Suppressor macrophage (primary cell): Measurements from ENCODE around the gene SLC4A8.
A peak's percentile ranks its signal among the peaks of the same experiment; 100 is the strongest.

Experiments
- DNase-seq, 4 experiments: peaks; one replicate each; pipeline ENCODE4 v3.0.0-alpha.2; 2020 to 2022

Gene SLC4A8

GRCh38 chr12:51395283-51396230 is 29.1 kb upstream of the SLC4A8 start:
- DNase-seq: peak in 2 of 4 experiments; percentile 18 to 27

DNA sequence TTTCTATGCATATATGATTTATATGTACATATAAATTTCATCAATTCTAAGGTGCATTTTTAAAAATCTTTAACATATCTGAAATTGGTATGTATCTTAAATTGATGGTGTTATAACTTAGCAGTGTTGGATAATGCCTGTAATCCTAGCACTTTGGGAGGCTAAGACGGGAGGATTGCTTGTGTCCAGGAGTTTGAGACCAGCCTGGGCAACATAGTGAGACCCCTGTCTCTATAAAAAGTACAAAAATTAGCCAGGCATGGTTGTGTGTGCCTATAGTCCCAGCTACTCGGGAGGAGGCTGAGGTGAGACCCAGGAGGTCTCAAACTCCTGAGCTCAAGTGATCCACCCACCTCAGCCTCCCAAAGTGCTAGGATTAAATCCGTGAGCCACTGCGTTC is 27.0 kb upstream of the SLC4A8 start:
- no peak for DNase-seq

- DNase-seq: no peak
These were observed 24.7 kb upstream of the SLC4A8 start for GRCh38 chr12:51399891-51400290.

DNA sequence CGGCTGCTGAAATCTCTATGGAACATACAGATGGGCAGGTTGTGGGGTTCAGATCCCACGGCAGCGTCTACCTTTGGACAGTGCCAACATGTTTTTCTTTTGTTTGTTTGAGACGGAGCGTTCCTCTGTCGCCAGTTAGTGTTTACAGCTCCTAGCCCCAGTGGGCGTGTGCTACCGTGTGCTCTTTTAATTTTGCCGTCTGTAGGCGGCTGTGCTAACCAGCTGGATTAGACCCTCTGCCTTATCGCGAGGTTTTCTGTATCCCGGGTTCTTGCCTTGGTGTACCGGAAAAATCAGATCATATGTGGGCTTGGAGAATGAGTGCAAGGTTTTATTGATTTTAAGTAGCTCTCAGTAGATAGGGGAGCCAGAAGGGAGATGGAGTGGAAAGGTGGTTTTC is 23.6 kb upstream of the SLC4A8 start:
- DNase-seq: no peak

DNA sequence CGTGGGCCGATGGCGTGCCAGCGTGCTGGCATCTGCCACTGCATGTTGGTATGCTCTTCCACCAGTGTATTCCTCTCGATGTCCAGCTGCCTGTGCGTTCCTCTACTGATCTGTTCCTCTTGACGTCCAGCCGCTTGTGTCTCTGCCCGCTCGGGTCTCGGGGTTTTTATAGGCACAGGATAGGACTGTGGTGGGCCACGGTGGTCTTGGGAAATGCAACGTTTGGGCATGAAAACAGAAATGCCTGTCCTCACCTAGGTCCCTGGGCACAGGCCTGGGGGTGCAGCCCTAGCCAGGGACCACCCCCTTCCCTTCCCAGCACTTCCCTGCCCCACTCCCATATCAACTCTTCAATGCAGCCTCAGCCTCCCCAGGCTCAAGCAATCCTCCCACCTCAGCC is 23.1 kb upstream of the SLC4A8 start:
- no peak for DNase-seq

GRCh38 chr12:51401900-51402299 is 22.7 kb upstream of the SLC4A8 start:
- DNase-seq: no peak

GRCh38 chr12:51403159-51403558 is 21.5 kb upstream of the SLC4A8 start:
- no peak for DNase-seq

DNA sequence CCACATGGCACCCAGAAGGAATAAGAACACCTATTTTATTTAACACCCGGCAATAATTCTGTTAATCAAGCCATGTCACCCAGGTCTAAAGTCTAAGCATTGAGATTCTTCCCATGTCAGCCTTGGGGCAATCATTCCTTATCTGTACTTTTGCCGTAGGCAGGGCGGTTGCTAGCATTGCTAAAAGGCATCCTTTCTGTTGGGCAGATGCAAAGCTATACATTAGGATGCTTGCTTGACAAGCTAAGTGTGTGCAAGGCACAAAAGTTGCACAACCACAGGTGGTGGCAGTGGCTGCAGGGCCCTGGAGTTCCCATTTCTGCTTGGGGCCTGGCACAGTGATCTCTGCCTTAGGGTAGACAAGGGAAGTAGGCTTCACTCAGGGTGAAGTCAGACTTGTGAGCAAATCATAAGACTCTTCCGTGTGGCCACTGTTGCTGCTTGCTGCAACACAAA is 20.9 kb upstream of the SLC4A8 start:
- peak; percentile 89 to 96 (median 93) for DNase-seq

DNA sequence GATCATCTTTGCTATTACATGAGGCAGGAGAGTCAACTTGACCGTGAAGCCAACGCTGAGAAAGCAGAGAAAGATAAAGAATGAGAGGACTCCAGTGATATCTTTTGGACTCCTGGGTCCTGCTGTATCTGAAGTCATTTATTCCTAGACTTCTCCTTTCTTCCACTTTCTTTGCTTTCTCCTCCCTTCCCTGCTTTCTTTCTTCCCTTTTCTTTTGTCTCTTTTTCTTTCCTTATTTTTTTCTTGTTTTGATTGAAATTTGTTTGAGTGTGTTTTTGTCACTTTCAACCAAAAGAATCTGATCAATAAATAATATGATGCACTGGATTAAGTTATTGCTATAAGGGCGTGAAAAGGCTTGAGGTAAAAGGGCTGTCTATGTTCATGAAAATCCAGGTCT is 20.0 kb upstream of the SLC4A8 start:
- DNase-seq: no peak

GRCh38 chr12:51405801-51406207 is 18.8 kb upstream of the SLC4A8 start:
- no peak for DNase-seq

DNA sequence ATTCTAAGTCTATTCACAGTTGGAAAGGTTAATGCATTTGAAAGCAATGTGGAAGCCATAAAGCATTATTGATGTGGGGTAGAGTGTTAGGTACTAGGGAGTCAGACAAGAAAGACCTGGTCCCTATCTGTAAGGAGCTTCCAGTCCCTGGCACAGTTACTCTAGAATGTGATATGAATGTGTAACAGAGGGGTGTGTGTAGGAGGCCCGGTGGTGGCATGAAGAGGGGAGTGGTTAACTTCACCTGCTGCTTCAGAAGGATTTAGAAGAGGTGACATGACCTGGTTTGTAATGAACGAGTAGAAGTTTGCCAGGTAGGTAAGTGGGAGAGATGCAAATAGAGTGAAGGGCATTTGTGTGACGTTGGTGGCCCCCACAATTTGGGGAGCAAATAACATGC is 18.3 kb upstream of the SLC4A8 start:
- no peak for DNase-seq

GRCh38 chr12:51406859-51407258 is 17.8 kb upstream of the SLC4A8 start:
- no peak for DNase-seq

- DNase-seq: no peak
These were observed 17.0 kb upstream of the SLC4A8 start for GRCh38 chr12:51407604-51408003.

DNA sequence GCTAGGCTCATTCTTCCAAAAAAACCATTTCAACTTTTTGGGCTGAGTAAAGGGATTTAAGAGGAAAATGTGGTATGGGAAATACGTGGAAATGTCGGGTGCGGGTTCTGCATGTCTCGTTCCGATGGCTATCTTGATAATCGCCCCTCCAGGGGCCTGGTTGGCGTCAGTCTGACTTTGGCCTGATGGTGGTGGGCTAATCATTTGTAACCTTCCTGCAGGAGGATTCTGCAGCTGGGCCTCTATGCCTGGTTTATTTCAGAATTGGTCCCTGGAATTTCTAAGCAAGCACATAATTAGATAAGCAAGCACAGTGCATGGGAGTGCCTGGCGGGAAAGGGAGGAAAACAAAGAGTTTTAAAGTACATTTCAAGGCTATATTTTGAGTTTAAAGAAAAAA is 14.8 kb upstream of the SLC4A8 start:
- no peak for DNase-seq

DNA sequence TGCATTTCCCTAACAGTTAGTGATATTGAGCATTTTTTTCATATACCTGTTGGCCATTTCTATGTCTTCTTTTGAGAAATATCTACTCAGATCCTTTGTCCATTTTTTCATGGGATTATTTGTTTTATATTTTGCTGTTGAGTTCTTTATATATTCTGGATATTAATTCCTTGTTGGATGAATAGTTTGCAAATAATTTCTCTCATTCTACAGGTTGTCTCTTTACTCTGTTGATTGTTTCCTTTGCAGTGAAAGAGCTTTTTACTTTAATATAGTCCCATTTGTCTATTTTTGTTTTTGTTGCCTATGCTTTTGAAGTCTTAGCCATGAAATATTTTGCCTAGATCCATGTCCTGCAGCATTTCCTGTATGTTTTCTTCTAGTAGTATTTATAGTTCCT is 11.5 kb upstream of the SLC4A8 start:
- no peak for DNase-seq

- DNase-seq: no peak
These were observed 10.8 kb upstream of the SLC4A8 start for GRCh38 chr12:51413791-51414190.

DNA sequence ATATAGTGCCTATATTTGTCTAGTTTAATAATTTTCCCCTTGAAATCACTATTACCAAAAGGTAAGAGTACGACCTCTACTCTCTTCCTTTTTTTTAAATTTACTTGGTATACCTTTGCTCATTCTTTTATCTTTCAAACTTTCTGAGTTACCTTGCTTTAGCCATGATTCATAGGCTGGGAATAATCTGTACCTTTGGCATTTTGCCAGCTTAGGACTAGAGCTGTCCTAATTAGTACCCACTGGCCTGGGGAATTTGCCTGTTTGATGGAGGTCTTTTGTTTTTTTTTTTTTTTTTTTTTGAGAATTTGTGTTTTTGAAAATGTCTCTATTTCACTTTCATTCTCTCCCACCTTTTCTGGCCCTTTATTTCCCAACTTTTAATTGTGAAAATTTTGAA is 8.7 kb upstream of the SLC4A8 start:
- DNase-seq: no peak

GRCh38 chr12:51417826-51418225 is 6.8 kb upstream of the SLC4A8 start:
- DNase-seq: no peak

DNA sequence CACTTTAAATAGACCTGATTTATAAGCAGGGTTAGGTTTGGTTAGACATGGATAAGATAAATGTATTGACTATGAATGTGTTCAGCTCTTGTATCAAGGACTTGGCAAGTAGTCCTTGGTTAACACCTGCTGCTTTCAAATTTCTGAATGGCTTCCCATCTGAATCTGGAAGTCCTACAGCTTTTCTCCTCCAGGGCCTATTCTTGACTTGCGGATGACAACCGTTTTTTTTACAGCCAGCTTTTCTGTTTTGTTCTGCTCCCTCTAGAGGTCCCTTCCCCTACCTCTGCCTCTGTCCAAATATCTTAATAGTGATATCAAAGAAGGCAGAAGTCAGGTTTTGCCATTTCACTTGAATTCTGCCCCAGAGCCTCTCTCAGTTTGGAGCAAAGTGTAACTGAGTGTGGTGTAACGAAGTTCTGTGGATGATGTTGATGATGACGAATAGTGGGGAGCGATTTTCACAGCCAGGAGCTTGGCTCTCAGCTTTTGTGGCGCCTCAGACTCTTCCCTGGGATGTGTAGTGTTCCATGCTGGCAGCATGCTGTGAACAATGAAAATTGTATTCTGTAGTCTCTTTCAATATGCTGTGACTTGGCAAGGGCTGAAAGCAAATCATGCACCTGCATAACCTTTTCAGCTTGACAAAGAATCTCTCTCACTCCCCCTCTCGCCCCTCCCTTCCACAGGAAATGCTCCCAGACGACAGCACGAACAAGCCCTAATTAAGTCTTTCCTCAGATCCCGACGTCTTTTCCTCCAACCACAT is 5.0 kb upstream of the SLC4A8 start:
- no peak for DNase-seq

DNA sequence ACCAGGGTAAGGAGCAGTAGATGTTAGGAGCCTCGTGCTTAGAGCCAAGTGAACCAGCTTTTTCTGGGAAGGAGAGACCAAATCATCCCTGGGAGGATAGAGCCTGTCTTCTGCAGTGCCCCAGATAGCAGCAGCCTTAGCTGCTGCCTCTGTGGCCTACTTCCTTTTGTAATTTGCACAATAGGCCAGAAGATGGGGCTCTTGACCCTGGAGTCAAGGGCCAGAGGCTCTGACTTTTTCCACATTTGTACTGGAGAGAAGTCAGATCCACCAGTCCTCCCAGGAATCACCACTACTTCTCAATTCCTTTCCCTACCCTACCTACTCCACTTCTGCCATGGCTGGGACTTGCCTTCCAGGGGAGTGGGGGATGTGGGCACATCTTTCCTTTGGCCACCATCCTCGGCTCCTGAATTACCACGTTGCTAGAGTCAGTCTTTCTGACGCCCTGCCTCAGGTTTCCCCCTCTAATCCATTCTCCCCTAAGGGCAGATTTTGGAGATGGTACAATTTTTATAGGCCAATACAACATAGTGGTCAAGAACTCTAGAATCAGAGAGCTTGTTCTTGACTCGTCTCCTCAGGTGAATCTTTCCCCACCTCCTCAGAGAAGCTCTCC is 3.3 kb upstream of the SLC4A8 start:
- peak; percentile 67 to 77 (median 72) for DNase-seq

DNA sequence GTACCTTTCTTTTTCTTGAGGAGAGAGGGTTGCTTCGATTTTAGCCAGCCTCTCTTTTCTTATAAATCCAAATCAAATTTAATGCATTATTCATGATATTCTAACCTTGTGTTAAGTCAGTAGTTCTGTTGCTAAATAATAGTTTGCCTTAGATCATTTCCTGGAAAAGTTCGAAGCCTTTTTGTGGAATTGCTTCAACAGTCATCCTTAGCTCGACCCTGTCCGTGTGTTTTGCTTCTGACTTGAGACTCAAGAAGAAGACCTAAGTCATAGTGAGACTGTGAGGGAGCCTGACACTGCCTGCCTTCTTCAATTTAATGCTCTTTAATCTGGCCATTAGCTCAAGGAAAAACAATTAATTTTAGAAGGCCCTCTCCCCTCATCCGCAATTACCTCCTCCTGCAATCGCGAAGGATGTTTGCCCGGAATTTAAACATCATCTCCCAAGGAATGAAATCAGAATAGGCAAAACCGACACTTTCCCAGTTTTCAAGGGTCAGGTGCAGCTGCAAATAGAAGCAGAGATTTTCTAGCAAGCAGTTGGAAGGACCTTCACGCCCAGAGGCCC is 453 bp upstream of the SLC4A8 start:
- no peak for DNase-seq

DNA sequence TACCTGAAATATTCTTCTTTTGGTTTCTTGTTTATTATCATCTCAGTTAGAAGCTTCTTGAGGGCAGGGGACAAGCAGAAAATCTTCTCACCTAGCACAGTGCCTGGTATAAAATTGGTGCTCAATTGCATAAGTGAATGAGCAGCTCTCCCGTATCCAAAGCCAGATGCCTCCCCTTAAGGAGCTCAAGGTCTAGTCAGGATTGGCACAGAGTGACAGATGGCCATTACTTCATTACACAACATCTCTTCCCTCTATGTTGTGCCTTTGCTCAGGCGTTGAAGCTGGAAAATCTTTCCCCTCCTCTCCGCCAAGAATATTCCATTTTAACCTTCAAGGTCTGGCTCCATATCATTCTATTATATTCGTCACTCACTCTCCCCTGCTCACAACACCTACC is 3.6 kb downstream of the SLC4A8 start:
- no peak for DNase-seq

GRCh38 chr12:51429700-51430099 is 5.1 kb downstream of the SLC4A8 start:
- DNase-seq: no peak
